Measurements from ENCODE around the gene FKBP2. TPM values are rescaled to one million over a fixed set of nuclear protein-coding genes. Genes with fewer than 3 reads are reported as not detected.
A peak's percentile ranks its signal among the peaks of the same experiment; 100 is the strongest.

Gene FKBP2
- total RNA-seq, 1 donor from 2014 or later = 45.5 TPM

DNA sequence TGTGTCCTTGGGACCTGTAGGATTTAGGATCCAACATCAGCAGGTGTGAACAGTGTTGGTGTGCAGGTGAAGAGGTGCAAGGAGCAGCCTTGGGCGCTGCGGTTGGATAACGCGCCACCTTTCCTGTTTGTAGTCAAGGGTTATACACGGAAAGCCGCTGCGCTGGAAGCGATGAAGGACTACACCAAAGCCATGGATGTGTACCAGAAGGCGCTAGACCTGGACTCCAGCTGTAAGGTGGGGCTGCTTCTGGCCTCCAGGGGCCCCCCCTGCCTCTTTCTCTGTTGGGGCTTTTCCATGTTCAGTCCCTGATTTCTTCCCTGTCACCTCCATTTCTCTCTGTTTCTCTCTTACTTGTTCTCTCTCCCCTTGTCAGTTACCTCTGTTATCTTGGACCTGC lies 37.9 kb upstream of the FKBP2 start:
- H3K9me3 ChIP-seq (replicated peaks) = no peaks in the 10 kb centered on the region
- TF ChIP-seq, protein P1, sequence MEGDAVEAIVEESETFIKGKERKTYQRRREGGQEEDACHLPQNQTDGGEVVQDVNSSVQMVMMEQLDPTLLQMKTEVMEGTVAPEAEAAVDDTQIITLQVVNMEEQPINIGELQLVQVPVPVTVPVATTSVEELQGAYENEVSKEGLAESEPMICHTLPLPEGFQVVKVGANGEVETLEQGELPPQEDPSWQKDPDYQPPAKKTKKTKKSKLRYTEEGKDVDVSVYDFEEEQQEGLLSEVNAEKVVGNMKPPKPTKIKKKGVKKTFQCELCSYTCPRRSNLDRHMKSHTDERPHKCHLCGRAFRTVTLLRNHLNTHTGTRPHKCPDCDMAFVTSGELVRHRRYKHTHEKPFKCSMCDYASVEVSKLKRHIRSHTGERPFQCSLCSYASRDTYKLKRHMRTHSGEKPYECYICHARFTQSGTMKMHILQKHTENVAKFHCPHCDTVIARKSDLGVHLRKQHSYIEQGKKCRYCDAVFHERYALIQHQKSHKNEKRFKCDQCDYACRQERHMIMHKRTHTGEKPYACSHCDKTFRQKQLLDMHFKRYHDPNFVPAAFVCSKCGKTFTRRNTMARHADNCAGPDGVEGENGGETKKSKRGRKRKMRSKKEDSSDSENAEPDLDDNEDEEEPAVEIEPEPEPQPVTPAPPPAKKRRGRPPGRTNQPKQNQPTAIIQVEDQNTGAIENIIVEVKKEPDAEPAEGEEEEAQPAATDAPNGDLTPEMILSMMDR (IDR thresholded peaks at IDR 0.05; ENCODE audit: borderline replicate concordance) = no peak
- DNase-seq = no peak
- intact Hi-C loops (cut with micrococcal nuclease) = no loop called here
- no peak overlapping the region for H3K4me3 ChIP-seq
- peaks cover 85% of the 10 kb centered on the region for H3K36me3 ChIP-seq
- H3K27ac ChIP-seq (replicated peaks) = peak overlapping the region; percentile 34
- H3K4me1 ChIP-seq = peaks cover 47% of the 10 kb centered on the region
- H3K27me3 ChIP-seq (ENCODE audit: low read depth) = no peaks in the 10 kb centered on the region

DNA sequence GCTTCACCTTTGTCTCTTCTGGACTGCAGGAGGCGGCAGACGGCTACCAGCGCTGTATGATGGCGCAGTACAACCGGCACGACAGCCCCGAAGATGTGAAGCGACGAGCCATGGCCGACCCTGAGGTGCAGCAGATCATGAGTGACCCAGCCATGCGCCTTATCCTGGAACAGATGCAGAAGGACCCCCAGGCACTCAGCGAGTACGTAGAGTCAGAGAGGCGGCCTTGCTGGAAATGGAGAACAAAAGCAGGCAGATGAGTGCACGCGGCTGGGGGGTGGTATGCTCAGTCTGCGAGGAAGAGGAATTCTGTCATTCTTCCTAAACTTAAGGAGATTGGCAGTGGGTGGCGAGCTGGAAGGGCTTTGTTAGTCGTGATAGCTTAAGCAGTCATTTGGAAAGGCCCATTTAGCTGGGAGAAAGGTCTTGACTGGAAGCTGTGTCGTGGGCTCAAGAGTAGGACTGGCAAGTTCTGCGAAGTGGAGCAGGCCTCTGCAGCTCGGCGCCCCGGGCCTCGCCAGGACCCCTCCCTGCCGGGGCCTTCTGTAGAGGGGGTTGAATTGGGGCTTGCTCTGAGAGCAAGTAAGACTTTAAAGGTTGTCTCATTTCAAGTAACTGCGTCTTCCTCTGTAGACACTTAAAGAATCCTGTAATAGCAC lies 37.3 kb upstream of the FKBP2 start:
- DNase-seq = no peak
- no peak overlapping the region for H3K27ac ChIP-seq (replicated peaks)
- intact Hi-C loops (cut with micrococcal nuclease) = no loop called here
- H3K4me3 ChIP-seq = no peak overlapping the region
- no peaks in the 10 kb centered on the region for H3K9me3 ChIP-seq (replicated peaks)
- peaks cover 53% of the 10 kb centered on the region for H3K4me1 ChIP-seq
- TF ChIP-seq, protein P1 (IDR thresholded peaks at IDR 0.05; ENCODE audit: borderline replicate concordance) = no peak
- no peaks in the 10 kb centered on the region for H3K27me3 ChIP-seq (ENCODE audit: low read depth)
- peaks cover 79% of the 10 kb centered on the region for H3K36me3 ChIP-seq

DNA sequence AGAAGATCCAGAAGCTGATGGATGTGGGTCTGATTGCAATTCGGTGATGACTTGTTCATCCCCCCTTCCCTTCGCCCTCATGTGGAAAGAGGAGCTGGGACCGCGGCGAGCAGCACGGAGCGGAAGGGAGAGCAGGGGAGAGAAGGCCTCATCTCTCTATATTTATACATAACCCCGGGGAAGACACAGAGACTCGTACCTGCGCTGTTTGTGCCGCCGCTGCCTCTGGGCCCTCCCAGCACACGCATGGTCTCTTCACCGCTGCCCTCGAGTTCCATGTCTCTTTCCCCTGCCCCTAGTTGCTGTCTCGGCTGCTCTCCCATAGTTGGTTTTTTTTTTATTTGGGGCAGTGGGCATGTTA lies 36.8 kb upstream of the FKBP2 start:
- no peak overlapping the region for H3K4me3 ChIP-seq
- H3K36me3 ChIP-seq = peaks cover 74% of the 10 kb centered on the region
- no peaks in the 10 kb centered on the region for H3K27me3 ChIP-seq (ENCODE audit: low read depth)
- TF ChIP-seq, protein P1 (IDR thresholded peaks at IDR 0.05; ENCODE audit: borderline replicate concordance) = no peak
- no peak for DNase-seq
- no peak overlapping the region for H3K27ac ChIP-seq (replicated peaks)
- H3K9me3 ChIP-seq (replicated peaks) = no peaks in the 10 kb centered on the region
- intact Hi-C loops (cut with micrococcal nuclease) = no loop called here
- H3K4me1 ChIP-seq = peaks cover 55% of the 10 kb centered on the region

DNA sequence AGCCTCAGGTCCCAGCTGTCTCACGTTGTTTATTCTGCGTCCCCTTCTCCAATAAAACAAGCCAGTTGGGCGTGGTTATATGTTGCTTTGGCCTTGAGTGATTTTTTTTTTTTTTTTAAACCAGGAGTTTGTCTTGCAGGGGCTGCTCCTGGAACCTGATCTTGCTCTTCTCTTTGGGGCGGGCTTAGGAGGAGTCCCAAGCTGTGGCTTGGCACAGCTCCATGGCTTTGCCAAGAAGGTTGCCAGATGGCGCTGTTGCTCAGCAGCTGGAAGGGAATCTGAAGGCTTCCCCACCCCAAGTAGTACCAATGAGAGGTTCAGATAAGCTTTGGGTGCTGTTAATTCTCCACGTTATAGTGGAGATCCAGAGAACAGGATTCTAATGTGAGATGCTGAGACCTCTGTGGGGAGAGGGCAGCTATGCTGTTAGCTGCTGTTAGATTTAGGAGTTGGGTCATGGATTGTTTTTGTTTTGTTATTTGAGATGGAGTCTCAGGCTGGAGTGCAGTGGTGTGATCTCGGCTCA lies 36.4 kb upstream of the FKBP2 start:
- H3K36me3 ChIP-seq = peaks cover 69% of the 10 kb centered on the region
- H3K4me1 ChIP-seq = peaks cover 55% of the 10 kb centered on the region
- DNase-seq = peak; percentile 81
- H3K4me3 ChIP-seq = no peak overlapping the region
- intact Hi-C loops (cut with micrococcal nuclease) = no loop called here
- no peaks in the 10 kb centered on the region for H3K9me3 ChIP-seq (replicated peaks)
- TF ChIP-seq, protein P1 (IDR thresholded peaks at IDR 0.05; ENCODE audit: borderline replicate concordance) = peak; percentile 75
- peak overlapping the region; percentile 88 for H3K27ac ChIP-seq (replicated peaks)
- no peaks in the 10 kb centered on the region for H3K27me3 ChIP-seq (ENCODE audit: low read depth)

DNA sequence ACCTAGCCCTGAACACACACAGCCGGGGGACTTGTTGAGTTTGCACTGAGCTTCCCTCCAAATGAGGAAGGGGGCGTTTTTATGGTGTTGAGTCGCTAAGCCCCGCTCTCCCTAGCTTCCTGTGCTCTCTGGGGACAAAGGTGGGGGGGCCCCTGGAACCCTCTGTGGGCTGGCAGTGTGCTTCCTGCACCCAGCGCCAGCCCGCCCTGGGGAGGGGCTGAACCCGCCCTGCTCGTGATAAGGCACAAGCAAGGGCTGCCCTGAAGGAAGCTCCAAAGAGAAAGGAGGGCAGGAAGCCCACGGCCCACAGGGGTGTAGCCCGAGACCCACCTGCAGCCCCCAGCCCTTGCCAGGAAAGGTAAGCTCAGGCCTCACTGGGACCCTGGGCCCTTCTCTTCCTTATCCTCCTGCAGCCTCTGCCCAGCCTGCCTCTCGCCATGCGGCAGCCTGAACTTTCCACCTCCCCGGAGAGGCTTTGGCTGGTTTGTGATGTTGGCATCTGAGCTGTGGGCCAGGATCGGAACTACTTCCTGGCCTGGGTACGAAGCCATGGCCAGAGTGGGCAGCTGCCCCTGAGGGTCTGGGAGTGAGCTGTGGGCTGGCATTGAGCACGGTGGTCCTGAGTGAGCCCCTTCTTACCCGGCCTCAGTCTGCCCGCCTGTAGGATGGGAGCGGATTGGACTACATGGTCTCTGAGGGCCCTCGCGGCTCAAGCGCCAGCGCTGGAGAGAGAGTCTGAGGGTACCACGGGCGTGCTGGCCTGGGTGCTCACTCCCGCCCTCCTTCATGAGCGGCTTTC lies 34.2 kb upstream of the FKBP2 start, which contains the start of gene FERMT3:
Gene FERMT3 (plus strand): TSS at position 265 of the 799 bp plus-strand sequence. CDS start 644 bp downstream, outside the sequence.
- peaks cover 55% of the 10 kb centered on the region for H3K4me1 ChIP-seq
- H3K27me3 ChIP-seq (ENCODE audit: low read depth) = no peaks in the 10 kb centered on the region
- H3K36me3 ChIP-seq = peaks cover 48% of the 10 kb centered on the region
- DNase-seq = peak; percentile 72
- H3K4me3 ChIP-seq = peak within 1 kb of the TSS; percentile 58
- TF ChIP-seq, protein P1 (IDR thresholded peaks at IDR 0.05; ENCODE audit: borderline replicate concordance) = no peak
- peak within 1 kb of the TSS; percentile 88 for H3K27ac ChIP-seq (replicated peaks)
- no peaks in the 10 kb centered on the region for H3K9me3 ChIP-seq (replicated peaks)
- intact Hi-C loops (cut with micrococcal nuclease) = loop anchor here (5.0 kb wide), 1 partner anchor 96 kb away; the partner anchor contains the start of gene CATSPERZ
